HG03280 (cell line): ENCODE measurements around the gene CD244.

Source experiments
- ATAC-seq: cut with Tn5 transposase; IDR thresholded peaks from one replicate; pipeline ENCODE4 v1.9.1; 2021; ENCODE audit warnings: mild to moderate bottlenecking, moderate library complexity; ENCODE audit not compliant: unreplicated experiment

CD244 gene

GRCh38 chr1:160814856-160815255 lies 47.8 kb downstream of the CD244 start:
- no peak for ATAC-seq

GRCh38 chr1:160814316-160814715 lies 48.4 kb downstream of the CD244 start:
- ATAC-seq: no peak

DNA sequence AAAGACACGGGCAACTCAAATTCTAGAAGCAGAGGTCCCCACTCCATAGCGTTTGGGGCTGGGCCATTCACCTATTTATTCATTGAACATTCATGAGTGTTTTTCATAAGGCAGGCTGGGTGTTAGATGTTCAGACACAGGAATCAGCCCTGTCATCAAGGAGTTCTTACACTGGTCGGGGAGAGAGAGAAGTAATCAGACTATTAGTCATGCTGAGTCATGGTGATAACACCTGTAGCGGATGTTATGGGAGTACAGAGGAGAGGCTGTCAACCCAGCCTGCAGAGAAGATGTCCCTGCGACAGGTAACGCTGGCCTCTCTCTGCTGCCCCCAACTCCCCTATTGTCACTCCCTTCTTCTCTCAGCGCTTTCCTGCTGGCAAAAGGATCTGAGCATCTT lies 49.5 kb downstream of the CD244 start:
- ATAC-seq: no peak

DNA sequence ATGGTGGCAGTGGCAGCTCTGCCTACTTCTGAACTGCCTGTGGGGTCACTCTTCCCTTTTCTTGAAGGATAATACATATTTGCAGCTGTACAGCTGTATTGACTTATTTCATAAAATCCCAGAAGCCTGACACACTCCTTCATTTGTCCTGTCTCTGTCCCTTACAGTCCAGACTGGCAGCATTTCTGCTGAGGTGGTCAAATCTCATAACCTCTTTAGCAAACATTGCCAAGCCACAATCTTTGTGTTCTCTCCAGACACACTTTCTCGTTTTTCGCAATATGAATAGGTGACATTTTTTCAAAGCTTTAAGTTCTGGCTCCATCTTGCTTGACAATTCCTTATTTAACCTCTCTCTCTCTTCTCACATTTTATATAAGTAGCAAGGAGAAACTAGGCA lies 51.5 kb downstream of the CD244 start:
- ATAC-seq: no peak

DNA sequence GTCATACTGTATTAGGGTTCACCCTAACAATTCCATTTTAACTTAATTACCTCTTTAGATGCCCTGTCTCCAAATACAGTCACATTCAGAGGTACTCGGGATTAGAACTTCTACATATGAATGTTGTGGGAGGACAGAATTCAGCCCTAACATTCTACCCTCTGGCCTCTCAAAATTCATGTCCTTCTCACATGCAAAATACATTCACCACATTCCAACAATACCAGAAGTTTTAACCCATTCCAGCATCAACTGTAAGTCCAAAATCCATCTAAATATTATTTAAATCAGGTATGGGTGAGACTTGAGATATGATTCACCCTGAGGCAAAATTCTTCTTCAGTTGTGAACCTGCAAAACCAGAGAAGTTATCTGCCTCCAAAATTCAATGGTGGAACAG lies 52.2 kb downstream of the CD244 start:
- ATAC-seq: no peak

DNA sequence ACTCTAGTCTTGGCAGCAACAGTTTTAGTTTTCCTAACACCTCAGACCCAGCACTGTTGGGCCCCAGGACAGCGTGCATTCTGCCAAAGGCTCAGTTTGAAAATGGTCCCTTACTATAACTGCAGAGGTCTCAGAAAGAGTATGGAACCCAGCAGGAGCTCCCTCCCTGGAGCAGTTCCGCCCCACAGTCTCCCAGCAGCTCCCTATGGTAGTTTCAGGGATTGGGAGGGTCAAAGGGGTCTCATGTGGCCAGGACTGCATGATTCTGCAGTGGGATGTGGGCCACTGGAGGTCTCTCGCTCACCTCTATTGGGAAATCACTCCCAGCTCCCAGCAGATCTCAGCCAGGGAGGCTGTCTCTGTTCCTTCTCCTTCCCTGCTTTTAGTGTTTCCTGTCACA lies 54.4 kb downstream of the CD244 start:
- ATAC-seq: no peak

DNA sequence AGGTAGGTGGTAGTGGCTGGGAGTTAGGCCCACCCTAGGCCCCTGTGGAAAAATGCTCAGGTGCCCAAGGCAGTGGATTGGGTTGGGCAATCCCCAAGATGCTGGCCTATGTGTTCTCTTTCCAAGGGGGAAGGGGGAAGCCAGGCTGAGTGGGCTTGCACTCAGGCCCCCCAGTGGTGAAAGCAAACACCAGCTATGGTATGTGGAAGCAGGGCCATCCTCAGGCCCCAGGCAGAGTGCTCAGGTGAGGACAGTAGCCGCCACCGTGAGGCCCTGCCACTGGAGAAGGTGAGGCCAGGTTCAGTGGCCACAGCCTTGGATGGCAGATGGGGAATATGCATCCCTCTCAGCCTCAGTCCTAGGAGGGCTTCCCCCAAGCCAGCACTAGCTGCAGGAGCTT lies 54.9 kb downstream of the CD244 start:
- no peak for ATAC-seq

- ATAC-seq: no peak
Observed at GRCh38 chr1:160807247-160807646, 55.4 kb downstream of the CD244 start.

- ATAC-seq: no peak
Observed at GRCh38 chr1:160806784-160807183, 55.9 kb downstream of the CD244 start.

- no peak for ATAC-seq
Observed at GRCh38 chr1:160806109-160806665, 56.5 kb downstream of the CD244 start.

- ATAC-seq: no peak
Observed at GRCh38 chr1:160801836-160802580, 60.7 kb downstream of the CD244 start.

DNA sequence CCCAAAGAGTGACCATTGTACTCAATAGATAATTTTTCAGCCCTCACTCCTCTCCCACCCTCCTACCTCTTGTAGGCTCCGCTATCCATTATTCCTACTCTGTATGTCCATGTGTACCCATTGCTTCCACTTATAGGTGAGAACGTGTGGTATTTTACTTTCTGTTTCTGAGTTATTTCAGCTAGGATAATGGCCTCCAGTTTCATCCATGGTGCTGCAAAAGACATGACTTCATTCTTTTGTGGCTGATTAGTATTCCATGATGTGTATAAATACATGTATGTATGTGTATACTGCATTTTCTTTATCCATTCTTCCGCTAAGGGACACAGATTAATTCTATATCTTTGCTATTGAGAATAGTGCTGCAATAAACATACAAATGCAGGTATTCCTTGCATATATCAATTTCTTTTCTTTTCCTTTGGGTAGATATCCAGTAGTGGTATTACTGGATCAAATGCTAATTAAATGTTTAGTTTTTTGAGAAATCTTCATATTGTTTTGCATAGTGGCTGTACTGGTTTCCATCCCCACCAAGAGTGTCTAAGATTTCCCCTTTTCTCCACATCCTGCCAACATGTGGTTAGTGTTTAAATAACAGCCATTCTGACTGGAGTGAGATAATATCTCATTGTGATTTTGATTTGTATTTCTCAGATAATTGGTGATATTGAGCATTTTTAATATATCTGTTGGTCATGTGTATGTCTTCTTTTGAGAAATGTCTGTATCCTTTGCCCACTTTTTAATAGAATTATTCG lies 61.9 kb downstream of the CD244 start:
- no peak for ATAC-seq

DNA sequence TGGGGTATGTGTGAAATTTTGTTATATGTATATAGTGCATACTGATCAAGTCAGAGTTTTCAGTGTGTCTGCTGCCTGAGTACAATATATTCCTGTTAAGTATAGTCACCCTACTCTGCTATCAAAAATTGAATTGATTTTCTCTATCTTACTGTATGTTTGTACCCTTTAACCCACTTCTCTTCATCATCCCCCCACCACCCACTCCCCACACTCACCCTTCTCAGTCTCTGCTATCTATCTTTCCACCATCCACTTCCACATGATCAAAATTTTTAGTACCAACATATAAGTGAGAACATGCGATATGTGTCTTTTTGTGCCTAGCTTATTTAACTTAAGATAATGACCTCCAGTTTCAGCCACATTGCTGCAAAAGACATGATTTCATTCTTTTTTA lies 62.5 kb downstream of the CD244 start:
- no peak for ATAC-seq

- no peak for ATAC-seq
Observed at GRCh38 chr1:160799641-160800040, 63.0 kb downstream of the CD244 start.

DNA sequence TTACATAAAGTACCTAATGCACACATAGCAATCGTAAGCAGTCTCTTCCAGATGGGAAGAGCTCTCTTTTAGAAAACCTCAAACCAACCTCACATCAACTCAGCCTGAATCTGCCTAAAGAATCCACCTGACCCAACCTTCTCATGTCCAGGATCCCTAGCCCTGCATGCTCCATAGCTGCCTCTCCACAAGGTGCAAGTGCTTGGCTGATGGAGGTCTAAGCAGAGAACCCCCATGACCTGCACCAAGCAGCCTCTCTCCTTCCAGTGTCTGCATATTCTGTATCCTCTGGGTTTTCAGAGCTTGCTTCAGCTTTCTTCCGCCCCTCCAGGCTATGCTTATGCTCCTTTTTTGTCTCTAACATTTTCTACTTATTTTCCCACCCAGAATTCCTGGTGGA lies 64.2 kb downstream of the CD244 start:
- no peak for ATAC-seq

DNA sequence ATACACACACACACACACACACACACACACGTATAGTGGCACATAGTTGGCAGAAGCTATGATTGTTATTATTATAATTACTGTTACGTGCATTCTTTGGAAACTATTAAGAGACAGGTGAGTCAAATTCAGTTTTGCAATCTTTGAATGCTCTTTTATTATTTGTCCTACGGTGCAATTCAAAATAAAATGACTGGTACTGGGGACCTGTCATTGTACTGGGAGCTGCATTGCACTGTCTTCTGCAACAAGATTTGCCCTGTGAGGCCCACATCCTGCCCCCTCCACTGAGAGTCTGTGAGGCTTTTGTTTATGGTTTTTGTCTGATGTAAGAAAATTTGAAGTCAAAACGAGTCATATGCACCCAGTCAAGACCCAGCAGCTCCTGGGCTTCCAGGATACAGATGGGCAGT lies 64.8 kb downstream of the CD244 start:
- no peak for ATAC-seq

GRCh38 chr1:160797271-160797709 lies 65.4 kb downstream of the CD244 start:
- peak; percentile 28 for ATAC-seq

- ATAC-seq: peak; percentile 74
Observed at GRCh38 chr1:160795951-160796383, 66.7 kb downstream of the CD244 start, which contains the start of gene LY9. TSS of gene LY9 (plus strand) at chr1:160796174. CDS start at chr1:160796188, 14 bp downstream.

DNA sequence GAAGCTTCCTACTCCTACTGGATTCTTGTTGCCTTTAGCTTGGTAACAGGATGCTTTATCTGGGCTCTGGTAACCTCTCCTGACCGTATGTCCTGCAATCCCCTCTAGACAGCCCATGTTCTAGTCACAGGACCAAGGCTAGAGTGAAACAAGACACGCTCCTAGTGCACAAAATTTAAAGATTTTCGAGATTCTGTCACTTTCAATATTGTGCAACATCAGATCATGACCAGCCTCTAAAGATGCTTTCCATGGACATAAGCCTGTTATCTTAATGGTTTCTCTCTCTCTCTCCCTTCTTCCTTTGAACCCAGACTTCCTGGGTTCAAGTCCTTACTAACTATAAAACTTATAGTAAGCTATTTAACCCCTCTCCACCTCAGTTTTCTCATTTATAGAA lies 68.3 kb downstream of the CD244 start:
- ATAC-seq: no peak

DNA sequence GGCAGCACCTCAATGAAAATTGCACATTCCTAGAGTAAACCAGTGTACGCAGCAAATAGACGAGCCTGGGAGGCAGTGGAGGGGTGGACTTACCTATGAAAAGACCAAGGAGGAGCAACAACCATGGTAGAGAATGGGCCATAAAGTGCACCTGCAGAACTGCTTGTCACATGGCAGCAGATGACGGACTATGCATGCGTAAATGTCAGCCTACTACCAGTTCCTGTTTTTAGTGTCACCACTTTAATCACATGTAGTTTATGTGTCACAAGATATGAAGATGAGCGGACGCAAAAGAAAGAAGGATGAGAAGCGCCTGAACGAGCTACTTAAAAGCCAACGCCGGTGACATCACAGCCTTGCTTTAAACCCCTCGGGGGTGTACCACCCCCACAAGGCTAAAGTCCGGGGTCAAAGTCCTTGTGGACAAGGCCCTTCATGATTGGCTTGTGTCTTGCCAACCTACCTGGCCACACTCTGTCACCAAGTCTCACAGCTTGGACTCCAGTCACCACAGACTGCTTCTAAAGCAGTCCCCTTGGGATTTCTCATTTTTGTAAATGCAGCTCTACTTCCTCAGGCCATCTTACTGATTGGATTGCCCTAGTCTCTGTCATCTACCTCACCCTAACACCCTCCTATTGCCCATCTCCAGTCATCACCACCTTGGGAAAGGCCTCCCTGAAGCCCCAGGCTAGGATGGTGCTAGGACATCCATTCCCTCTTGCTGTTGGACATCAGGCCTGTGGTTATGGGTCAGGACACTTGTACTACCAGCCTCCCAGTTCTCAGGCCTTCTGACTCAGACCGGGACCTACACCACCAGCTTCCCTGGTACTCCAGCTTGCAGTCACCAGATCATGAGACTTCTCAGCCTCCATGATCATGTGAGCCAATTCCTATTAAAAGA lies 72.7 kb downstream of the CD244 start:
- peak; percentile 89 for ATAC-seq
